WTC11 (cell line): Measurements from ENCODE around the gene CCDC93. TPM values are rescaled to one million over a fixed set of nuclear protein-coding genes. Genes with fewer than 3 reads are reported as not detected.

Experiments
- ATAC-seq: fragments of 200-7000 bp; cut with Tn5 transposase; 2 replicates; pipeline ENCODE4 v1.10.0; 2021; ENCODE audit warnings: mild to moderate bottlenecking, moderate library complexity
- CTCF ChIA-PET: fragments of 300-600 bp; sonication (Branson Sonifier 250); formaldehyde crosslinking; loops from one replicate; lab custom pipeline; 2021; ENCODE audit warnings: antibody characterized with exemption; lab: Charles Lee
- POLR2A ChIA-PET: fragments of 350-600 bp; sonication (Branson Sonifier 250); formaldehyde crosslinking; loops from one replicate; lab custom pipeline; 2021; ENCODE audit warnings: antibody characterized with exemption; lab: Charles Lee
- DNase-seq: peaks from one replicate; pipeline ENCODE4 v3.0.0; 2021; ENCODE audit warnings: low spot score
- H3K27ac Mint-ChIP-seq: 2 replicates; pipeline ENCODE4 v1.8.0; 2021; ENCODE audit warnings: mixed read lengths
- H3K27me3 Mint-ChIP-seq: 2 replicates; pipeline ENCODE4 v1.8.0; 2021; ENCODE audit warnings: low read depth, mild to moderate bottlenecking, moderate library complexity, mixed read lengths
- H3K36me3 Mint-ChIP-seq: 2 replicates; pipeline ENCODE4 v1.8.0; 2021; ENCODE audit warnings: mixed read lengths
- H3K4me1 Mint-ChIP-seq: 2 replicates; pipeline ENCODE4 v1.8.0; 2022; ENCODE audit warnings: mixed read lengths
- H3K4me3 Mint-ChIP-seq: 2 replicates; pipeline ENCODE4 v1.8.0; 2021; ENCODE audit warnings: mild to moderate bottlenecking, moderate library complexity, mixed read lengths
- H3K9me3 Mint-ChIP-seq: 2 replicates; pipeline ENCODE4 v1.8.0; 2021; ENCODE audit warnings: mixed read lengths
- ATF3 ChIP-seq: sonication (generic); formaldehyde crosslinking; conservative IDR thresholded peaks from 2 replicates; pipeline ENCODE4 v1.8.1; 2022; ENCODE audit warnings: mild to moderate bottlenecking, missing genetic modification reagents
- CDX4 ChIP-seq: fragments of 250-450 bp; sonication (Bioruptor Pico); IDR thresholded peaks from 2 replicates; pipeline ENCODE4 v1.9.0; 2021; ENCODE audit warnings: moderate library complexity, mild to moderate bottlenecking, inconsistent platforms, borderline replicate concordance
- CREB1 ChIP-seq: sonication (generic); formaldehyde crosslinking; IDR thresholded peaks from 2 replicates; pipeline ENCODE4 v1.8.0; 2023; ENCODE audit warnings: mild to moderate bottlenecking, missing genetic modification reagents
- CREM ChIP-seq: sonication (generic); formaldehyde crosslinking; IDR thresholded peaks from 2 replicates; pipeline ENCODE4 v1.8.1; 2022; ENCODE audit warnings: mild to moderate bottlenecking, missing genetic modification reagents, moderate library complexity
- ERG ChIP-seq: fragments of 250-450 bp; sonication (Bioruptor Pico); IDR thresholded peaks from 2 replicates; pipeline ENCODE4 v1.8.0; 2021; ENCODE audit warnings: mild to moderate bottlenecking
- GABPB1 ChIP-seq: sonication (generic); formaldehyde crosslinking; IDR thresholded peaks from 2 replicates; pipeline ENCODE4 v1.8.1; 2023; ENCODE audit warnings: mild to moderate bottlenecking, missing genetic modification reagents
- GTF2I ChIP-seq: fragments of 250-450 bp; sonication (Bioruptor Pico); conservative IDR thresholded peaks from 2 replicates; pipeline ENCODE4 v1.4.0; 2021; ENCODE audit warnings: mild to moderate bottlenecking
- HMGA2 ChIP-seq: fragments of 250-450 bp; sonication (Bioruptor Pico); IDR thresholded peaks from 2 replicates; pipeline ENCODE4 v1.4.0; 2021; ENCODE audit warnings: mild to moderate bottlenecking, moderate library complexity
- MAX ChIP-seq: sonication (generic); formaldehyde crosslinking; IDR thresholded peaks from 2 replicates; pipeline ENCODE4 v1.8.0; 2022; ENCODE audit warnings: mild to moderate bottlenecking, missing genetic modification reagents
- OVOL2 ChIP-seq: fragments of 250-450 bp; sonication (Bioruptor Pico); IDR thresholded peaks from 2 replicates; pipeline ENCODE4 v1.9.0; 2021; ENCODE audit warnings: mild to moderate bottlenecking, borderline replicate concordance
- SMAD4 ChIP-seq: sonication (generic); formaldehyde crosslinking; IDR thresholded peaks from 2 replicates; pipeline ENCODE4 v1.8.0; 2022; ENCODE audit warnings: mild to moderate bottlenecking, missing genetic modification reagents
- STAT6 ChIP-seq: sonication (generic); formaldehyde crosslinking; conservative IDR thresholded peaks from 2 replicates; pipeline ENCODE4 v1.8.1; 2023; ENCODE audit warnings: mild to moderate bottlenecking, low read depth, missing genetic modification reagents, moderate library complexity
- TEAD4 ChIP-seq: sonication (generic); formaldehyde crosslinking; IDR thresholded peaks from 2 replicates; pipeline ENCODE4 v1.8.0; 2022; ENCODE audit warnings: mild to moderate bottlenecking, missing genetic modification reagents
- TP53 ChIP-seq: sonication (generic); formaldehyde crosslinking; IDR thresholded peaks from 2 replicates; pipeline ENCODE4 v1.8.1; 2023; ENCODE audit warnings: mild to moderate bottlenecking, missing genetic modification reagents
- USF2 ChIP-seq: sonication (generic); formaldehyde crosslinking; IDR thresholded peaks from 2 replicates; pipeline ENCODE4 v1.8.1; 2023; ENCODE audit warnings: mild to moderate bottlenecking, missing genetic modification reagents, moderate library complexity
- ZNF121 ChIP-seq: sonication (generic); formaldehyde crosslinking; IDR thresholded peaks from 2 replicates; pipeline ENCODE4 v1.8.0; 2023; ENCODE audit warnings: missing genetic modification reagents
- ZNF281 ChIP-seq: sonication (generic); formaldehyde crosslinking; IDR thresholded peaks from 2 replicates; pipeline ENCODE4 v1.8.0; 2023; ENCODE audit warnings: mild to moderate bottlenecking, missing genetic modification reagents
- ZNF416 ChIP-seq: fragments of 250-450 bp; sonication (Bioruptor Pico); IDR thresholded peaks from 2 replicates; pipeline ENCODE4 v1.9.0; 2021; ENCODE audit warnings: mild to moderate bottlenecking, inconsistent platforms
- ZSCAN18 ChIP-seq: fragments of 250-450 bp; sonication (Bioruptor Pico); IDR thresholded peaks from 2 replicates; pipeline ENCODE4 v2.1.2; 2022; ENCODE audit warnings: mild to moderate bottlenecking, moderate library complexity
- total RNA-seq: library from RNA; stranded (reverse); gene quantifications from 3 replicates; pipeline ENCODE4 v1.2.3, GENCODE V29; 2021

The CCDC93 gene
- total RNA-seq, 1 experiment from 2014 or later = 16.9 TPM

GRCh38 chr2:117921520-117921919, 92.3 kb downstream of the CCDC93 start (continued):
- TF ChIP-seq TP53 = no peak
- no peak for TF ChIP-seq SMAD4 (CRISPR knock-in tag)
- TF ChIP-seq STAT6 (CRISPR knock-in tag) = no peak

- ATAC-seq = no peak
- Mint-ChIP-seq H3K4me3 (no peak overlapping the region), H3K27ac (no peak overlapping the region), H3K9me3 (peaks cover 10% of the 10 kb centered on the region), H3K4me1 (no peaks in the 10 kb centered on the region), H3K36me3 (peaks cover 37% of the 10 kb centered on the region), H3K27me3 (no peaks in the 10 kb centered on the region)
- CTCF ChIA-PET = interaction anchor here (1.2 to 1.5 kb wide), 2 partner anchors 78 to 82 kb away, joined by 3 to 4 read pairs; no protein-coding TSS in a partner anchor
- TF ChIP-seq CREB1 (CRISPR knock-in tag) (no peak), ZNF121 (CRISPR knock-in tag) (no peak), TEAD4 (CRISPR knock-in tag) (no peak), USF2 (CRISPR knock-in tag) (no peak), GABPB1 (CRISPR knock-in tag) (no peak), CDX4 (CRISPR knock-in tag) (no peak), OVOL2 (no peak), ZNF281 (CRISPR knock-in tag) (no peak), TP53 (no peak), ATF3 (CRISPR knock-in tag) (no peak), CREM (CRISPR knock-in tag) (no peak), ZNF416 (CRISPR knock-in tag) (no peak), HMGA2 (CRISPR knock-in tag) (no peak)
- no peak for DNase-seq
- POLR2A ChIA-PET = no interaction called here
Measured at GRCh38 chr2:117918608-117919007, 95.3 kb downstream of the CCDC93 start.

GRCh38 chr2:117917223-117917917, 96.5 kb downstream of the CCDC93 start:
- POLR2A ChIA-PET = no interaction called here
- Mint-ChIP-seq H3K27ac (no peak overlapping the region), H3K36me3 (peaks cover 24% of the 10 kb centered on the region), H3K9me3 (peaks cover under 1% of the 10 kb centered on the region), H3K27me3 (no peaks in the 10 kb centered on the region), H3K4me3 (no peak overlapping the region), H3K4me1 (no peaks in the 10 kb centered on the region)
- CTCF ChIA-PET = interaction anchor here (1.0 to 1.5 kb wide), 3 partner anchors 58 to 103 kb away, joined by 3 to 5 read pairs (median 4); partner anchors contain the start of gene DDX18
- peak; percentile 86 for ATAC-seq
- DNase-seq = no peak
- TF ChIP-seq HMGA2 (CRISPR knock-in tag) (no peak), GTF2I (CRISPR knock-in tag) (no peak), ERG (no peak), ZSCAN18 (no peak), GABPB1 (CRISPR knock-in tag) (peak; percentile 49; the same call in 1 of the 2 replicates), MAX (CRISPR knock-in tag) (no peak), ZNF281 (CRISPR knock-in tag) (no peak)
